B cell (primary cell): ENCODE measurements around the gene DUSP7. TPM values are rescaled to one million over a fixed set of nuclear protein-coding genes. Genes with fewer than 3 reads are reported as not detected.

Experiments used
- ATAC-seq: fragments of 200-7000 bp; cut with Tn5 transposase; one replicate; pipeline ENCODE4 v1.10.0; 2021; ENCODE audit warnings: low read depth, mild to moderate bottlenecking, moderate number of reproducible peaks, moderate library complexity
- CTCF ChIA-PET: fragments of 350-600 bp; sonication (Branson Sonifier 250); formaldehyde crosslinking; loops from one replicate; lab custom pipeline; 2021; ENCODE audit warnings: antibody characterized with exemption, inconsistent platforms; lab: Charles Lee
- POLR2A ChIA-PET: fragments of 350-600 bp; sonication (Branson Sonifier 250); formaldehyde crosslinking; loops from one replicate; lab custom pipeline; 2021; ENCODE audit warnings: antibody characterized with exemption; lab: Charles Lee
- DNase-seq: peaks from one replicate; pipeline ENCODE4 v3.0.0; 2013
- H2AFZ ChIP-seq: 2 replicates; pipeline ENCODE4 v1.6.1; 2012; ENCODE audit warnings: mild to moderate bottlenecking, low read depth, low read length; ENCODE audit not compliant: insufficient read depth, poor library complexity, severe bottlenecking
- H3K27ac ChIP-seq, 2 donors: 1 replicate in 1 of 2; 2 replicates in 1 of 2; pipeline ENCODE4 v1.5.1; 2012 to 2013; ENCODE audit warnings: low read length in 2 of 2, mild to moderate bottlenecking in 2 of 2, moderate library complexity in 1 of 2
- H3K27me3 ChIP-seq, 4 experiments: fragments of 200-600 bp in 1 of 4; sonication (generic) in 1 of 4; replicated peaks in 1 of 4; 1 replicate in 2 of 4; 2 replicates in 2 of 4; pipeline versions ENCODE4 v1.6.1 to v1.7.0; 2013 to 2016; ENCODE audit warnings: low read length in 3 of 4, mild to moderate bottlenecking in 2 of 4, mixed read lengths in 1 of 4, moderate library complexity in 1 of 4; ENCODE audit not compliant: insufficient read depth in 4 of 4, control insufficient read depth in 3 of 4; ENCODE audit errors: control extremely low read depth in 1 of 4
- H3K36me3 ChIP-seq, 2 experiments: replicated peaks in 1 of 2; 1 replicate in 1 of 2; 2 replicates in 1 of 2; pipeline versions ENCODE4 v1.6.1 to v1.7.1; 2013; ENCODE audit warnings: low read length in 1 of 2; ENCODE audit not compliant: insufficient read depth in 2 of 2, control insufficient read depth in 1 of 2; ENCODE audit errors: control extremely low read depth in 1 of 2, extremely low read depth in 1 of 2
- H3K4me1 ChIP-seq, 2 donors: fragments of 200-600 bp in 1 of 2; sonication (generic) in 1 of 2; 1 replicate in 1 of 2; 2 replicates in 1 of 2; pipeline versions ENCODE4 v1.5.1 to v1.6.1; 2013 to 2017; ENCODE audit warnings: low read length in 2 of 2; ENCODE audit not compliant: control insufficient read depth in 2 of 2, insufficient read depth in 2 of 2
- H3K4me2 ChIP-seq: replicated peaks from 2 replicates; pipeline ENCODE3; 2012; ENCODE audit warnings: mild to moderate bottlenecking, low read depth, low read length; ENCODE audit not compliant: poor library complexity, severe bottlenecking
- H3K4me3 ChIP-seq, 5 experiments: fragments of 200-600 bp in 1 of 5; sonication (generic) in 1 of 5; 1 replicate in 3 of 5; 2 replicates in 2 of 5; pipeline versions ENCODE4 v1.5.1 to v1.7.0; 2011 to 2016; ENCODE audit warnings: low read length in 4 of 5, mild to moderate bottlenecking in 4 of 5, low read depth in 2 of 5, control low read depth in 1 of 5, moderate library complexity in 1 of 5; ENCODE audit not compliant: insufficient read depth in 1 of 5; ENCODE audit errors: control extremely low read depth in 1 of 5, extremely low read depth in 1 of 5
- H3K79me2 ChIP-seq: fragments of 200-600 bp; sonication (generic); one replicate; pipeline ENCODE4 v1.6.0; 2016; ENCODE audit warnings: low read length; ENCODE audit not compliant: control insufficient read depth, insufficient read depth
- H3K9ac ChIP-seq: fragments of 200-600 bp; sonication (generic); 2 replicates; pipeline ENCODE4 v1.6.1; 2017; ENCODE audit warnings: mild to moderate bottlenecking, low read length, moderate library complexity
- H3K9me3 ChIP-seq, 3 donors: one replicate each; pipeline versions ENCODE4 v1.6.1 to v1.7.1; 2013; ENCODE audit warnings: low read length in 2 of 3; ENCODE audit not compliant: control insufficient read depth in 2 of 3, insufficient read depth in 1 of 3; ENCODE audit errors: control extremely low read depth in 1 of 3
- H4K20me1 ChIP-seq: 2 replicates; pipeline ENCODE4 v1.6.0; 2012; ENCODE audit warnings: mild to moderate bottlenecking, low read length; ENCODE audit not compliant: insufficient read depth, control insufficient read depth, poor library complexity, severe bottlenecking
- H3K27ac Mint-ChIP-seq: one replicate; pipeline ENCODE4 v1.8.0; 2021; ENCODE audit warnings: mixed read lengths
- H3K27me3 Mint-ChIP-seq: one replicate; pipeline ENCODE4 v1.8.0; 2021; ENCODE audit warnings: mixed read lengths
- H3K4me1 Mint-ChIP-seq: one replicate; pipeline ENCODE4 v1.8.0; 2021; ENCODE audit warnings: mixed read lengths
- H3K4me3 Mint-ChIP-seq: one replicate; pipeline ENCODE4 v1.8.0; 2021; ENCODE audit warnings: mixed read lengths
- H3K9me3 Mint-ChIP-seq: one replicate; pipeline ENCODE4 v1.8.0; 2022; ENCODE audit warnings: mixed read lengths; ENCODE audit not compliant: insufficient read depth
- CTCF ChIP-seq: fragments of 200-600 bp; IDR thresholded peaks from one replicate; pipeline ENCODE4 v1.8.0; 2022; ENCODE audit warnings: antibody characterized with exemption, mild to moderate bottlenecking
- EZH2 ChIP-seq: IDR thresholded peaks from 2 replicates; pipeline ENCODE4 v1.6.1; 2012; ENCODE audit warnings: borderline replicate concordance, low read depth, mild to moderate bottlenecking, moderate library complexity, low read length; ENCODE audit not compliant: insufficient read depth, poor library complexity, severe bottlenecking
- WGBS: methylation state at CpG from one replicate; pipeline ENCODE4 v1.1.5; 2013; ENCODE audit warnings: missing lambda C conversion rate; ENCODE audit not compliant: insufficient coverage; 5-methylcytosine and 5-hydroxymethylcytosine counted together
- intact Hi-C: fragments of 100-400 bp; cut with micrococcal nuclease; formaldehyde crosslinking; loops from one replicate; pipeline ENCODE4 v1.10.0; 2022
- polyA plus RNA-seq: library from polyadenylated mRNA; depleted of rRNA; stranded (reverse); fragments of >200 nt; gene quantifications from 2 replicates; pipeline ENCODE4 v1.2.3, GENCODE V29; 2012
- total RNA-seq, 2 donors: library from RNA; stranded (reverse); fragments of 120-200 nt in 1 of 2; gene quantifications; 1 replicate in 1 of 2; 2 replicates in 1 of 2; pipeline versions ENCODE4 v1.2.3 to v1.2.4, GENCODE V29; 2013 to 2022

The DUSP7 gene
- total and polyA plus RNA-seq, 2 donors (not counting 1 experiment from before 2014, with no cell fraction given) = 5.1 to 6.9 TPM

GRCh38 chr3:52084954-52085680, 28.7 kb upstream of the DUSP7 start:
- Mint-ChIP-seq H3K9me3 (no peaks in the 10 kb centered on the region), H3K27ac (no peak overlapping the region), H3K4me1 (peaks cover 9% of the 10 kb centered on the region), H3K4me3 (no peak overlapping the region), H3K27me3 (no peaks in the 10 kb centered on the region)
- H3K4me1 ChIP-seq = peaks cover 0 to 6% of the 10 kb centered on the region in 2 donors
- intact Hi-C loops = no loop called here
- DNase-seq = no peak
- TF ChIP-seq EZH2 (no peak), CTCF (no peak)
- no peak overlapping the region for H3K4me2 ChIP-seq
- no peaks in the 10 kb centered on the region for H3K9me3 ChIP-seq
- H3K27ac ChIP-seq = no peak overlapping the region
- ChIA-PET CTCF (no interaction called here), POLR2A (no interaction called here)
- H4K20me1 ChIP-seq = no peaks in the 10 kb centered on the region
- H3K36me3 ChIP-seq = no peaks in the 10 kb centered on the region
- no peaks in the 10 kb centered on the region for H3K79me2 ChIP-seq
- no peak overlapping the region for H2AFZ ChIP-seq
- WGBS = 94% methylated on average over 12 of the region's 13 CpGs
- H3K9ac ChIP-seq = no peak overlapping the region
- no peaks in the 10 kb centered on the region for H3K27me3 ChIP-seq
- ATAC-seq = no peak
- no peak overlapping the region for H3K4me3 ChIP-seq

GRCh38 chr3:52084216-52084945, 28.0 kb upstream of the DUSP7 start:
- H3K9me3 ChIP-seq = no peaks in the 10 kb centered on the region
- no peaks in the 10 kb centered on the region for H3K27me3 ChIP-seq
- no peak for TF ChIP-seq EZH2
- TF ChIP-seq CTCF = no peak
- CTCF ChIA-PET = no interaction called here
- H3K36me3 ChIP-seq = no peaks in the 10 kb centered on the region
- no peaks in the 10 kb centered on the region for H3K27me3 Mint-ChIP-seq
- H3K79me2 ChIP-seq = no peaks in the 10 kb centered on the region
- no peak overlapping the region for H3K4me3 Mint-ChIP-seq
- H4K20me1 ChIP-seq = no peaks in the 10 kb centered on the region
- 97% methylated on average over 9 of the region's 9 CpGs for WGBS
- no peak overlapping the region for H2AFZ ChIP-seq
- no peak overlapping the region for H3K4me3 ChIP-seq
- no peak overlapping the region for H3K27ac ChIP-seq
- no peak overlapping the region for H3K27ac Mint-ChIP-seq
- H3K4me1 Mint-ChIP-seq = peaks cover 9% of the 10 kb centered on the region
- ATAC-seq (no peak), DNase-seq (no peak)
- H3K4me1 ChIP-seq = peaks cover 0 to 6% of the 10 kb centered on the region in 2 donors
- POLR2A ChIA-PET = no interaction called here
- intact Hi-C loops = no loop called here
- no peaks in the 10 kb centered on the region for H3K9me3 Mint-ChIP-seq
- no peak overlapping the region for H3K9ac ChIP-seq
- H3K4me2 ChIP-seq = no peak overlapping the region
